MCF 10A (cell line): Measurements from ENCODE around the gene CACYBP. TPM values are rescaled to one million over a fixed set of nuclear protein-coding genes. Genes with fewer than 3 reads are reported as not detected.

Experiments used
- BruUV-seq: library from RNA; stranded (reverse); fragments of 400-500 nt; replicated peaks from 2 replicates; lab custom pipeline; 2021; lab: Mats Ljungman, UMichigan
- CTCF ChIA-PET: fragments of 300-600 bp; sonication (Branson Sonifier 250); formaldehyde crosslinking; extraction: SDS; loops from one replicate; lab custom pipeline; 2021; ENCODE audit warnings: antibody characterized with exemption, inconsistent platforms; lab: Yijun Ruan, JAX
- POLR2A ChIA-PET: fragments of 300-600, 350-650 bp; sonication (Branson Sonifier 250); formaldehyde crosslinking; extraction: SDS; loops from one replicate; lab custom pipeline; 2020; ENCODE audit warnings: antibody characterized with exemption, inconsistent platforms; lab: Yijun Ruan, JAX
- DNase-seq: peaks from one replicate; pipeline ENCODE4 v3.0.0-alpha.2; 2018; ENCODE audit not compliant: unreplicated experiment
- H3K27ac Mint-ChIP-seq: one replicate; pipeline ENCODE4 v1.8.0; 2022; ENCODE audit warnings: mild to moderate bottlenecking, low read depth, mixed read lengths; ENCODE audit not compliant: unreplicated experiment
- H3K27me3 Mint-ChIP-seq: one replicate; pipeline ENCODE4 v1.8.0; 2022; ENCODE audit warnings: mixed read lengths; ENCODE audit not compliant: insufficient read depth, unreplicated experiment
- H3K36me3 Mint-ChIP-seq: one replicate; pipeline ENCODE4 v1.8.0; 2022; ENCODE audit warnings: mild to moderate bottlenecking, moderate library complexity, mixed read lengths; ENCODE audit not compliant: insufficient read depth, unreplicated experiment
- H3K4me1 Mint-ChIP-seq: one replicate; pipeline ENCODE4 v1.8.0; 2022; ENCODE audit warnings: mixed read lengths; ENCODE audit not compliant: insufficient read depth, unreplicated experiment
- H3K4me3 Mint-ChIP-seq: one replicate; pipeline ENCODE4 v1.8.0; 2022; ENCODE audit warnings: mild to moderate bottlenecking, moderate library complexity, mixed read lengths; ENCODE audit not compliant: unreplicated experiment
- H3K9me3 Mint-ChIP-seq: one replicate; pipeline ENCODE4 v1.8.0; 2022; ENCODE audit warnings: mixed read lengths; ENCODE audit not compliant: unreplicated experiment
- intact Hi-C: fragments of 100-400 bp; cut with micrococcal nuclease; formaldehyde crosslinking; loops from 2 replicates; pipeline ENCODE4 v1.14.1; 2022
- total RNA-seq: library from RNA; stranded (reverse); gene quantifications from 2 replicates; pipeline ENCODE4 v1.2.3, GENCODE V29; 2022
- TF ChIP-seq, protein P1 (sequence below): fragments of 200-600 bp; IDR thresholded peaks from one replicate; pipeline ENCODE4 v1.8.0; 2022; ENCODE audit warnings: antibody characterized with exemption, mild to moderate bottlenecking; ENCODE audit not compliant: unreplicated experiment

Gene CACYBP
- total RNA-seq, 1 experiment from 2014 or later, result 205 TPM

DNA sequence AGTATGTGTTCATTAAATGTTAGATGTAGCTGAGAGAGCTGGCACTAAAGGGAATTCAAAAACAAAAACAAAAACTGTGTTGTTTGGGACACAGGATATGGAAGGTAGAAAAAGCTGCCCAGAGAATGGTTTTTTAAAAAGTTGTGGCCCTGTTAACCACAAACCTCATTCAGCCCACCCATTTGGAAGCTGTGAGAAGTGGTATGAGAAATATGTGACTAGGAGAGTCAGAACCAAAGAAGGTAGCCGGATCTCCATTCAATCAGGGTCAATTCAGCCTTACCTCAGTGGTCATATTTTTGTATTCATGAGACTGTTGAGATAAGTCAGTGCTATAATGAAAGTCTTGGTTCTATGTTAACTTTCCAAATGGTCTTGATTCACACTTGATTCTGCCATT is 29.8 kb upstream of the CACYBP start:
- Mint-ChIP-seq H3K4me3 (no peak overlapping the region), H3K27ac (no peak overlapping the region), H3K36me3 (peaks cover 2% of the 10 kb centered on the region), H3K27me3 (no peaks in the 10 kb centered on the region), H3K4me1 (peaks cover 10% of the 10 kb centered on the region), H3K9me3 (no peaks in the 10 kb centered on the region)
- intact Hi-C loops, result no loop called here
- TF ChIP-seq, protein P1, sequence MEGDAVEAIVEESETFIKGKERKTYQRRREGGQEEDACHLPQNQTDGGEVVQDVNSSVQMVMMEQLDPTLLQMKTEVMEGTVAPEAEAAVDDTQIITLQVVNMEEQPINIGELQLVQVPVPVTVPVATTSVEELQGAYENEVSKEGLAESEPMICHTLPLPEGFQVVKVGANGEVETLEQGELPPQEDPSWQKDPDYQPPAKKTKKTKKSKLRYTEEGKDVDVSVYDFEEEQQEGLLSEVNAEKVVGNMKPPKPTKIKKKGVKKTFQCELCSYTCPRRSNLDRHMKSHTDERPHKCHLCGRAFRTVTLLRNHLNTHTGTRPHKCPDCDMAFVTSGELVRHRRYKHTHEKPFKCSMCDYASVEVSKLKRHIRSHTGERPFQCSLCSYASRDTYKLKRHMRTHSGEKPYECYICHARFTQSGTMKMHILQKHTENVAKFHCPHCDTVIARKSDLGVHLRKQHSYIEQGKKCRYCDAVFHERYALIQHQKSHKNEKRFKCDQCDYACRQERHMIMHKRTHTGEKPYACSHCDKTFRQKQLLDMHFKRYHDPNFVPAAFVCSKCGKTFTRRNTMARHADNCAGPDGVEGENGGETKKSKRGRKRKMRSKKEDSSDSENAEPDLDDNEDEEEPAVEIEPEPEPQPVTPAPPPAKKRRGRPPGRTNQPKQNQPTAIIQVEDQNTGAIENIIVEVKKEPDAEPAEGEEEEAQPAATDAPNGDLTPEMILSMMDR, result no peak
- CTCF ChIA-PET, result interaction anchor here (0.5 to 2.0 kb wide), 5 partner anchors 14 to 227 kb away, joined by 3 to 10 read pairs (median 5); no protein-coding TSS in a partner anchor
- no peak for DNase-seq
- no TSS peak for BruUV-seq
- POLR2A ChIA-PET, result interaction anchor here (0.6 to 1.3 kb wide), 2 partner anchors 29 to 119 kb away, joined by 3 read pairs; no protein-coding TSS in a partner anchor

- no TSS peak for BruUV-seq
- H3K27ac Mint-ChIP-seq, result no peak overlapping the region
These were observed 28.3 kb upstream of the CACYBP start for GRCh38 chr1:174971466-174971865.

DNA sequence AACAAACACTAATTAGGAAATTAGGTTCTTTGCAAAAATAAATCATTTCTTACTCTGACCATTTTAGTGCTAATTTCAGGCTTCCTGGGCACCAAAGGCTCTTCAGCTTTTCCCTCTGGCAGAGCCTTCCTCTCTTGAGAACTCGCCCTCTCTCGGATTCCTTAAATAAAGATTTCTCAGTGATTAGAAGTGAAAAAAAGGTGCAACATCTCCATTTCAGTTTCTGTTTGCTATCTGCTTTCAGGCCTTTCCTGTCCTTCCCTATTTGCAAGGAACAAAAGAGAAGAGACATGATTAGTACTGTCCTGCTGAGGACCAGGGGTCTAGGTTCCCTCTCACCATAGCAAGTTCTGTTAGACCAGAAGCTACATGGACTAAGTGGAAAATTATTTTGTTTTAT is 27.8 kb upstream of the CACYBP start:
- Mint-ChIP-seq H3K9me3 (no peaks in the 10 kb centered on the region), H3K4me1 (peaks cover 16% of the 10 kb centered on the region), H3K4me3 (no peak overlapping the region), H3K36me3 (no peaks in the 10 kb centered on the region), H3K27ac (no peak overlapping the region), H3K27me3 (no peaks in the 10 kb centered on the region)
- ChIA-PET CTCF (interaction anchor here (0.6 to 1.2 kb wide), 3 partner anchors 14 to 205 kb away, joined by 3 to 5 read pairs (median 4); no protein-coding TSS in a partner anchor), POLR2A (no interaction called here)
- BruUV-seq, result no TSS peak
- no peak for DNase-seq
- TF ChIP-seq, protein P1, result no peak
- intact Hi-C loops, result no loop called here

More at GRCh38 chr1:174971466-174971865, 28.3 kb upstream of the CACYBP start:
- Mint-ChIP-seq H3K27me3 (no peaks in the 10 kb centered on the region), H3K4me3 (no peak overlapping the region), H3K36me3 (no peaks in the 10 kb centered on the region), H3K4me1 (peaks cover 12% of the 10 kb centered on the region), H3K9me3 (no peaks in the 10 kb centered on the region)
- ChIA-PET POLR2A (no interaction called here), CTCF (interaction anchor here (0.6 to 1.7 kb wide), 4 partner anchors 12 to 204 kb away, joined by 3 to 10 read pairs (median 4); no protein-coding TSS in a partner anchor)
- intact Hi-C loops, result no loop called here
- TF ChIP-seq, protein P1, result no peak
- DNase-seq, result no peak

DNA sequence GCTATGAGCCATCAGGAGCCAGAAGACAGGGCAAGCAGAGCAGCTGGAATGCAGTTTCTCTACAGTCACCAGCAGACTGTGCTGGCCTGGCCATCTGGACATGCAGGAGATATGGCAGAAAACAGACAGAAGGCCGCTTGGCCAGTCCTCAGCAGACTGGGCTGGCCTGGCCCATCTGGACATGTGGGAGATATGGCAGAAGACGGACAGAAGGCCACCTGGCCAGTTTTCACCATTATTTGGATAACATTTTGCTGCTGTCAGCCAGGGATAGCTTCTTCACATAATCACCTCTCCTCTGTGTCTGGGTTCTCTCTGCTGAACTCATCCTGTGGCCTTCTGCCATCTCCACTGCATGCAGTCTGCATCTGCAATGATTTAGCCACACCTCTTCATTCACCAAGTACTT is 25.0 kb upstream of the CACYBP start:
- H3K36me3 Mint-ChIP-seq, result no peaks in the 10 kb centered on the region
- DNase-seq, result no peak
- no peaks in the 10 kb centered on the region for H3K9me3 Mint-ChIP-seq
- no TSS peak for BruUV-seq
- TF ChIP-seq, protein P1, result no peak
- ChIA-PET CTCF (interaction anchor here (0.5 to 2.4 kb wide), 10 partner anchors 8 to 205 kb away, joined by 3 to 12 read pairs (median 4); partner anchors contain the start of gene CACYBP), POLR2A (interaction anchor here (3.0 to 7.1 kb wide), 2 partner anchors 8 to 23 kb away, joined by 35 to 69 read pairs; partner anchors contain the start of gene CACYBP)
- H3K4me3 Mint-ChIP-seq, result no peak overlapping the region
- intact Hi-C loops, result no loop called here
- H3K4me1 Mint-ChIP-seq, result peaks cover 15% of the 10 kb centered on the region
- no peak overlapping the region for H3K27ac Mint-ChIP-seq
- H3K27me3 Mint-ChIP-seq, result no peaks in the 10 kb centered on the region
